ENCODE measurements around the gene CCNYL1.

DNA sequence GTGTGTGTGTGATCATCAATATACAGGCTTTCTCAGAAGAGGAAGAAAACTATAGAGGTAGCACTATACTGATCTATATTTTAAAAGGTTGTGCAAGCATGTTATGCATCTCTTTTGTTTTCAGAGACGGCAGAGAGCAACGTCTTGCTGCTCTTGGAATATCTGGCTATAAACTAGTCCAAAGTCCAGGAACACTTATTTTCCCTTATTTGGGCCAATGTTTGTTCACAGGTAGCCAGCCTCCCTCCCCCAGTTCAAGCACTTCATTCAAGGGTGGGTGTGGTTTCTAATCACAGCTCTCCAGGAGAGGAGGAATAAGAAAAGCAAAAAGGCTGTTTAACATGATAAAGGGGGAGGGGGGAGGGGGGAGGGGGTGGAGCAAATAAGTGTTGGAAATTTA is 54.1 kb downstream of the CCNYL1 start:
- TF ChIP-seq, protein P1, sequence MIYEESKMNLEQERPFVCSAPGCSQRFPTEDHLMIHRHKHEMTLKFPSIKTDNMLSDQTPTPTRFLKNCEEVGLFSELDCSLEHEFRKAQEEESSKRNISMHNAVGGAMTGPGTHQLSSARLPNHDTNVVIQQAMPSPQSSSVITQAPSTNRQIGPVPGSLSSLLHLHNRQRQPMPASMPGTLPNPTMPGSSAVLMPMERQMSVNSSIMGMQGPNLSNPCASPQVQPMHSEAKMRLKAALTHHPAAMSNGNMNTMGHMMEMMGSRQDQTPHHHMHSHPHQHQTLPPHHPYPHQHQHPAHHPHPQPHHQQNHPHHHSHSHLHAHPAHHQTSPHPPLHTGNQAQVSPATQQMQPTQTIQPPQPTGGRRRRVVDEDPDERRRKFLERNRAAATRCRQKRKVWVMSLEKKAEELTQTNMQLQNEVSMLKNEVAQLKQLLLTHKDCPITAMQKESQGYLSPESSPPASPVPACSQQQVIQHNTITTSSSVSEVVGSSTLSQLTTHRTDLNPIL (CRISPR knock-in tag; IDR thresholded peaks at IDR 0.05; ENCODE audit: low read depth), result no peak
- no peak for TF ChIP-seq ESRRG (CRISPR knock-in tag; IDR thresholded peaks at IDR 0.05)
- TF ChIP-seq ZC3H10 (CRISPR knock-in tag; IDR thresholded peaks at IDR 0.05), result no peak
- no peak for TF ChIP-seq ZFP30 (CRISPR knock-in tag; IDR thresholded peaks at IDR 0.05)
- TF ChIP-seq BACH2 (CRISPR knock-in tag; IDR thresholded peaks at IDR 0.05; ENCODE audit: borderline replicate concordance), result no peak
- no peak for TF ChIP-seq GLIS3 (CRISPR knock-in tag; IDR thresholded peaks at IDR 0.05)
- no peak for TF ChIP-seq RARB (CRISPR knock-in tag; IDR thresholded peaks at IDR 0.05)
- TF ChIP-seq SNAI2 (CRISPR knock-in tag; IDR thresholded peaks at IDR 0.05), result no peak
- TF ChIP-seq PPARA (CRISPR knock-in tag; IDR thresholded peaks at IDR 0.05; ENCODE audit: borderline replicate concordance), result no peak
